CD4-positive, alpha-beta T cell treated with Interleukin-1 beta for 1 hour (primary cell): Measurements from ENCODE around the gene LSG1.
"Not testable (repeated sequence)": the region's sequence is repeated elsewhere in the genome, so short reads cannot be mapped to it uniquely, and the experiment has no call there.

Experiments used
- DNase-seq, 2 donors: peaks; one replicate each; pipeline ENCODE4 v3.0.0-alpha.2; 2020 to 2022

The LSG1 gene

GRCh38 chr3:194647747-194648146 lies 24.2 kb downstream of the LSG1 start:
- no peak for DNase-seq

- DNase-seq = no peak
These were observed 29.2 kb downstream of the LSG1 start for GRCh38 chr3:194642769-194643168.

- peak; percentile 21 to 33 for DNase-seq
These were observed 31.2 kb downstream of the LSG1 start for GRCh38 chr3:194640829-194641228.

GRCh38 chr3:194638991-194639605 lies 32.9 kb downstream of the LSG1 start:
- no peak for DNase-seq

GRCh38 chr3:194637541-194638400 lies 34.2 kb downstream of the LSG1 start:
- DNase-seq = no peak

- DNase-seq = no peak
These were observed 34.9 kb downstream of the LSG1 start for GRCh38 chr3:194637066-194637465.

GRCh38 chr3:194633349-194634004 lies 38.5 kb downstream of the LSG1 start, which contains the start of gene TMEM44:
TSS of gene TMEM44 (minus strand) at chr3:194633419. CDS start at chr3:194633215, 204 bp downstream.
- peak; percentile 51 to 57 for DNase-seq

- no peak for DNase-seq
These were observed 39.1 kb downstream of the LSG1 start for GRCh38 chr3:194632809-194633348.

GRCh38 chr3:194632226-194632808 lies 39.7 kb downstream of the LSG1 start:
- no peak for DNase-seq

GRCh38 chr3:194631696-194632095 lies 40.3 kb downstream of the LSG1 start:
- no peak for DNase-seq

- not testable (repeated sequence) for DNase-seq
These were observed 41.3 kb downstream of the LSG1 start for GRCh38 chr3:194630681-194631080.

GRCh38 chr3:194624956-194625355 lies 47.0 kb downstream of the LSG1 start:
- no peak for DNase-seq

- no peak for DNase-seq
These were observed 48.3 kb downstream of the LSG1 start for GRCh38 chr3:194623449-194624290.

- DNase-seq = no peak
These were observed 49.2 kb downstream of the LSG1 start for GRCh38 chr3:194622621-194623340.

GRCh38 chr3:194621947-194622346 lies 50.0 kb downstream of the LSG1 start:
- DNase-seq = no peak

GRCh38 chr3:194620196-194620595 lies 51.8 kb downstream of the LSG1 start:
- DNase-seq = no peak

- DNase-seq = no peak
These were observed 52.2 kb downstream of the LSG1 start for GRCh38 chr3:194619741-194620140.

- DNase-seq = no peak
These were observed 53.0 kb downstream of the LSG1 start for GRCh38 chr3:194618858-194619608.

GRCh38 chr3:194617827-194618226 lies 54.2 kb downstream of the LSG1 start:
- DNase-seq = no peak

GRCh38 chr3:194617143-194617671 lies 54.8 kb downstream of the LSG1 start:
- DNase-seq = no peak
